ENCODE measurements around the gene BHLHA15.

BHLHA15 gene

GRCh38 chr7:98213296-98213887 lies 2.2 kb downstream of the BHLHA15 start:
- Histone ChIP-seq H3K4me1 (ENCODE audit: insufficient read depth, low read length) (no peaks in the 10 kb centered on the region), H3K36me3 (ENCODE audit: insufficient read depth, low read length) (peaks cover 8% of the 10 kb centered on the region), H3K4me2 (ENCODE audit: insufficient read depth, low read length) (no peak overlapping the region), H3K9me3 (ENCODE audit: insufficient read depth, low read length, severe bottlenecking) (no peaks in the 10 kb centered on the region), H4K20me1 (ENCODE audit: insufficient read depth, low read length) (peaks cover 5% of the 10 kb centered on the region; the same call in 1 of the 2 replicates), H3K27ac (ENCODE audit: low read length) (no peak overlapping the region), H3K27me3 (ENCODE audit: insufficient read depth, low read length, poor library complexity) (no peaks in the 10 kb centered on the region), H2AFZ (ENCODE audit: low read depth, low read length) (no peak overlapping the region), H3K4me3 (ENCODE audit: low read depth in 1 of 2, low read length in 2 of 2) (no peak overlapping the region), H3K79me2 (ENCODE audit: insufficient read depth, low read length) (no peaks in the 10 kb centered on the region), H3K9ac (ENCODE audit: low read depth, low read length) (no peak overlapping the region)
- DNase-seq (no peak), ATAC-seq (ENCODE audit: insufficient read depth, low read depth) (peak; percentile 37; the same call in 2 of the 3 replicates)
- TF ChIP-seq EZH2 (IDR thresholded peaks at IDR 0.05; ENCODE audit: borderline replicate concordance, low read depth, low read length, severe bottlenecking), result no peak
- TF ChIP-seq CTCF (IDR thresholded peaks at IDR 0.05; ENCODE audit: borderline replicate concordance, extremely low read depth, low read length, poor library complexity, severe bottlenecking), result no peak

GRCh38 chr7:98213888-98214810 lies 2.9 kb downstream of the BHLHA15 start:
- Histone ChIP-seq H3K27me3 (ENCODE audit: insufficient read depth, low read length, poor library complexity) (no peaks in the 10 kb centered on the region), H3K4me2 (ENCODE audit: insufficient read depth, low read length) (no peak overlapping the region), H3K9ac (ENCODE audit: low read depth, low read length) (no peak overlapping the region), H3K27ac (ENCODE audit: low read length) (no peak overlapping the region), H3K36me3 (ENCODE audit: insufficient read depth, low read length) (peaks cover 8% of the 10 kb centered on the region), H3K4me1 (ENCODE audit: insufficient read depth, low read length) (no peaks in the 10 kb centered on the region), H3K79me2 (ENCODE audit: insufficient read depth, low read length) (no peaks in the 10 kb centered on the region), H2AFZ (ENCODE audit: low read depth, low read length) (no peak overlapping the region), H3K4me3 (ENCODE audit: low read depth in 1 of 2, low read length in 2 of 2) (no peak overlapping the region), H4K20me1 (ENCODE audit: insufficient read depth, low read length) (peaks cover 5% of the 10 kb centered on the region; the same call in 1 of the 2 replicates), H3K9me3 (ENCODE audit: insufficient read depth, low read length, severe bottlenecking) (no peaks in the 10 kb centered on the region)
- ATAC-seq (ENCODE audit: insufficient read depth, low read depth) (0 out of 3 replicates have a peak, but pooled peaks have one; percentile 5), DNase-seq (no peak)
- TF ChIP-seq EZH2 (IDR thresholded peaks at IDR 0.05; ENCODE audit: borderline replicate concordance, low read depth, low read length, severe bottlenecking), result no peak
- TF ChIP-seq CTCF (IDR thresholded peaks at IDR 0.05; ENCODE audit: borderline replicate concordance, extremely low read depth, low read length, poor library complexity, severe bottlenecking), result no peak

GRCh38 chr7:98214811-98215321 lies 3.6 kb downstream of the BHLHA15 start:
- DNase-seq, result no peak
- TF ChIP-seq CTCF (IDR thresholded peaks at IDR 0.05; ENCODE audit: borderline replicate concordance, extremely low read depth, low read length, poor library complexity, severe bottlenecking) (no peak), EZH2 (IDR thresholded peaks at IDR 0.05; ENCODE audit: borderline replicate concordance, low read depth, low read length, severe bottlenecking) (no peak)
- no peaks in the 10 kb centered on the region for H3K4me1 ChIP-seq (ENCODE audit: insufficient read depth, low read length)
- peaks cover 5% of the 10 kb centered on the region; the same call in 1 of the 2 replicates for H4K20me1 ChIP-seq (ENCODE audit: insufficient read depth, low read length)
- no peak overlapping the region for H2AFZ ChIP-seq (ENCODE audit: low read depth, low read length)
- no peak overlapping the region for H3K27ac ChIP-seq (ENCODE audit: low read length)
- no peaks in the 10 kb centered on the region for H3K79me2 ChIP-seq (ENCODE audit: insufficient read depth, low read length)
- peaks cover 8% of the 10 kb centered on the region for H3K36me3 ChIP-seq (ENCODE audit: insufficient read depth, low read length)
- no peak for ATAC-seq (ENCODE audit: insufficient read depth, low read depth)
- no peak overlapping the region for H3K4me3 ChIP-seq (ENCODE audit: low read depth in 1 of 2, low read length in 2 of 2)
- H3K4me2 ChIP-seq (ENCODE audit: insufficient read depth, low read length), result no peak overlapping the region
- no peaks in the 10 kb centered on the region for H3K27me3 ChIP-seq (ENCODE audit: insufficient read depth, low read length, poor library complexity)
- H3K9ac ChIP-seq (ENCODE audit: low read depth, low read length), result no peak overlapping the region
- H3K9me3 ChIP-seq (ENCODE audit: insufficient read depth, low read length, severe bottlenecking), result no peaks in the 10 kb centered on the region
